Spleen (tissue), 11 donors: ENCODE results near the gene DNAH17. TPM values are rescaled to one million over a fixed set of nuclear protein-coding genes. Genes with fewer than 3 reads are reported as not detected.

ENCODE experiments used
- DNase-seq: peaks from one replicate; pipeline ENCODE4 v3.0.0-alpha.2; 2020
- H3K27ac ChIP-seq, 8 donors: fragments of 200-600 bp; sonication (generic) in 7 of 8; 1 replicate in 4 of 8; 2 replicates in 4 of 8; pipeline versions ENCODE4 v1.5.0 to v1.8.0; 2016 to 2021; ENCODE audit warnings: inconsistent platforms in 4 of 8, mild to moderate bottlenecking in 4 of 8, moderate library complexity in 1 of 8
- H3K27me3 ChIP-seq, 7 donors: fragments of 200-600 bp; sonication (generic) in 6 of 7; replicated peaks in 1 of 7; 1 replicate in 4 of 7; 2 replicates in 3 of 7; pipeline versions ENCODE4 v1.5.0 to v1.8.0; 2016 to 2021; ENCODE audit warnings: inconsistent platforms in 3 of 7, mild to moderate bottlenecking in 1 of 7
- H3K36me3 ChIP-seq, 6 donors: fragments of 200-600 bp; sonication (generic) in 5 of 6; 1 replicate in 4 of 6; 2 replicates in 2 of 6; pipeline versions ENCODE4 v1.5.0 to v1.8.0; 2016 to 2021; ENCODE audit warnings: inconsistent platforms in 2 of 6
- H3K4me1 ChIP-seq, 6 donors: fragments of 200-600 bp; sonication (generic) in 5 of 6; 1 replicate in 3 of 6; 2 replicates in 3 of 6; pipeline versions ENCODE4 v1.5.0 to v1.8.0; 2016 to 2021; ENCODE audit warnings: inconsistent platforms in 3 of 6
- H3K4me3 ChIP-seq, 8 donors: fragments of 200-600 bp; sonication (generic) in 7 of 8; 1 replicate in 4 of 8; 2 replicates in 4 of 8; pipeline versions ENCODE4 v1.5.0 to v1.8.0; 2016 to 2021; ENCODE audit warnings: inconsistent platforms in 4 of 8, mild to moderate bottlenecking in 4 of 8, moderate library complexity in 2 of 8
- H3K9me3 ChIP-seq, 8 donors: fragments of 200-600 bp; sonication (generic) in 7 of 8; 1 replicate in 4 of 8; 2 replicates in 4 of 8; pipeline versions ENCODE4 v1.5.0 to v1.8.0; 2016 to 2021; ENCODE audit warnings: inconsistent platforms in 4 of 8
- CTCF ChIP-seq, 11 experiments: fragments of 200-600 bp in 7 of 11; fragments of 450-650 bp in 4 of 11; sonication (generic) in 4 of 11; IDR thresholded peaks in 8 of 11; conservative IDR thresholded peaks in 3 of 11; 1 replicate in 7 of 11; 2 replicates in 4 of 11; pipeline versions ENCODE4 v1.4.0 to v1.8.0; 2016 to 2021; ENCODE audit warnings: antibody characterized with exemption in 11 of 11, inconsistent platforms in 4 of 11, mild to moderate bottlenecking in 1 of 11
- POLR2A ChIP-seq, 3 donors: fragments of 450-650 bp; IDR thresholded peaks; one replicate each; pipeline ENCODE4 v1.5.1; 2017; ENCODE audit warnings: antibody characterized with exemption in 3 of 3, mild to moderate bottlenecking in 1 of 3
- POLR2AphosphoS5 ChIP-seq, 3 donors: sonication (generic); formaldehyde crosslinking; IDR thresholded peaks; one replicate each; pipeline ENCODE4 v1.5.1; 2017; ENCODE audit warnings: antibody characterized with exemption in 3 of 3
- WGBS, 5 donors: extraction: QIAGEN DNeasy Blood & Tissue Kit in 3 of 5; methylation state at CpG; one replicate each; pipeline versions ENCODE4 v1.1.5 to v1.1.7; 2013 to 2018; 5-methylcytosine and 5-hydroxymethylcytosine counted together
- intact Hi-C: fragments of 100-400 bp; cut with DNase I; formaldehyde crosslinking; loops from one replicate; pipeline ENCODE4 v1.15.0; 2023; ENCODE audit warnings: low total_unique reads
- polyA plus RNA-seq, 3 donors: library from polyadenylated mRNA; stranded (reverse); fragments of 200-250 nt; gene quantifications; one replicate each; pipeline ENCODE4 v1.2.1, GENCODE V29; 2013
- total RNA-seq, 7 donors: library from RNA; depleted of rRNA in 3 of 7; stranded (reverse); fragments of >200 nt in 3 of 7; fragmentation: NEBNext Ultra II Directional in 4 of 7; extraction: Animal tissue kit (Norgen Biotek cat#: 25700) in 4 of 7; gene quantifications; one replicate each; pipeline versions ENCODE4 v1.1.0 to v1.2.1, GENCODE V29; 2016 to 2021
- donor health status: healthy with polysubstance abuse.
- donor health status: DM: no; HTN: no; CAD: no; lungs with moderate emphysema.
- donor health status: DM: no; HTN: no; CAD: no.
- donor health status: Bipolar disorder and iron deficiency.
- donor health status: healthy.
- donor health status: DM: no; HTN: no; CAD: no.
- donor health status: DM: yes; HTN: yes; CAD: no.

The DNAH17 gene
- total and polyA plus RNA-seq, 10 donors = 0.06 to 1.0 (median 0.72) TPM; not detected in 1

GRCh38 chr17:78426293-78426879, 150.8 kb downstream of the DNAH17 start:
- H3K36me3 ChIP-seq = peaks cover 0 to 97% (median 80%) of the 10 kb centered on the region in 6 donors
- peak; percentile 12 to 77 (median 31) for TF ChIP-seq POLR2AphosphoS5 (IDR thresholded peaks at IDR 0.05)
- no peak for TF ChIP-seq CTCF (IDR thresholded peaks at IDR 0.05 in 8 of 11, conservative IDR thresholded peaks at IDR 0.05 in 3 of 11)
- TF ChIP-seq POLR2A (IDR thresholded peaks at IDR 0.05) = no peak
- intact Hi-C loops = loop anchor here (5.0 kb wide), 1 partner anchor 139 kb away; no protein-coding TSS in a partner anchor
- H3K27ac ChIP-seq = peak overlapping the region in 1 of 8 donors; percentile 0
- H3K27me3 ChIP-seq = no peaks in the 10 kb centered on the region
- no peak overlapping the region for H3K4me3 ChIP-seq
- 91 to 95% (median 94%) methylated on average over 13 to 22 of the region's 22 CpGs for WGBS, 5 donors
- no peak for DNase-seq
- no peaks in the 10 kb centered on the region for H3K9me3 ChIP-seq
- peaks cover 0 to 48% (median 26%) of the 10 kb centered on the region in 6 donors for H3K4me1 ChIP-seq

DNA sequence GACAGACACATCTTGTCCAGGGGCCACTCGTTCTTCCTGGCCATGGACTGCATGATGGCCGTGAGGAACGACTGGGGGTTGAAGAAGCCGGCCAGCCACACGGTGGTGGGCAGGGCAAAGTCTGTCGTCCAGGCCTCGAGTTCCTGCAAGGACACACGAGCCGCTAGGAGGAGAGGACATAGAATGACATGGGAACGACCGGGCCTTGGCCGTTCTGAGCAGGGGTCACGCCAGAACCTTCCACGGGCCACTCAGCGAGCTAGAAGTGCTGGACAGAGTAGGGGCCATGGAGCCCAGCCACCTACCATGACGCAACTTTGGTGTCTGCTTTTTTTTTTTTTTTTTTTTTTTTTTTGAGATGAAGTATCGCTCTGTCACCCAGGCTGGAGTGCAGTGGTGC, 151.8 kb downstream of the DNAH17 start:
- Histone ChIP-seq H3K4me1 (peaks cover 0 to 57% (median 30%) of the 10 kb centered on the region in 6 donors), H3K27ac (peak overlapping the region in 5 of 8 donors; percentile 15 to 62 (median 59)), H3K36me3 (peaks cover 0 to 100% (median 88%) of the 10 kb centered on the region in 6 donors), H3K27me3 (no peaks in the 10 kb centered on the region), H3K4me3 (no peak overlapping the region), H3K9me3 (no peaks in the 10 kb centered on the region)
- WGBS, 5 donors = 82 to 93% (median 86%) methylated on average over 16 to 17 of the region's 17 CpGs
- TF ChIP-seq POLR2AphosphoS5 (IDR thresholded peaks at IDR 0.05) = peak; percentile 8 to 80 (median 26)
- no peak for TF ChIP-seq POLR2A (IDR thresholded peaks at IDR 0.05)
- intact Hi-C loops = loop anchor here (5.0 kb wide), 1 partner anchor 138 kb away; no protein-coding TSS in a partner anchor
- no peak for DNase-seq

DNA sequence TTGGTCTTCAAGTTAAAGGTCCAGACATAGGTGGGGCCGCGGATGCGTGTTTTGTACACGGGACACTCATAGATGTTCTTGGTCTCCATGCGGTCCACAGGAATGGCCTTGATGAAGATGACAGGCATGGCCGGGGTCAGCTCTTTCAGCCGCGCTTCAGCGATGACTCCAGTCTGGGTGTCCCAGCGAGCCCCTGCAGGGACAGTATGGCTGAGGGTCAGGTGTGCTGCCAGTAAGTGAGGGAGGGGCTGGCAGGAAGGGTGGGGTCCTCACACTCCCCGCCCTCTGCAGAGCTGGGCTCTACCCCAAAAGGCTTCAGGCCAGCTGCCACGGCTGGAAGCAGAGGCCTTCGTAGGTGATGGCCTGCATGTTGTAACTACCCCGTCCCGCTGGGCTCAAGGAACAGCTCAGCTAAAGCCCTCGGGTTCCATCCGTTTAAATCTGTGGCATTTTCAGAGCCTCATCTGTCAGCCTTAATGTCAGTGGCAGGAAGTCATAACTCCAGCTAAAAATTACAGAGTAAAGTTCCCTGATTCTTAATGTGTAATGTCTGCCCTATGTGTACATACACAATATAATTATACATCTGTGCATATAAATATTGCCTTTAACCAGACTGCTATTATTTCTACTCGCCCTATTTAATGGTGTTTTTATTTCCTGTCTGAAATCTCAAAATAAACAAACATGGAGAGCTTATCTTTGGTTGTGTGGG, 153.1 kb downstream of the DNAH17 start:
- Histone ChIP-seq H3K9me3 (no peaks in the 10 kb centered on the region), H3K4me3 (no peak overlapping the region), H3K36me3 (peaks cover 2 to 100% (median 91%) of the 10 kb centered on the region in 6 donors), H3K27me3 (no peaks in the 10 kb centered on the region), H3K4me1 (peaks cover 0 to 71% (median 39%) of the 10 kb centered on the region in 6 donors), H3K27ac (peak overlapping the region in 5 of 8 donors; percentile 22 to 62 (median 59))
- no peak for DNase-seq
- TF ChIP-seq CTCF (IDR thresholded peaks at IDR 0.05 in 8 of 11, conservative IDR thresholded peaks at IDR 0.05 in 3 of 11) (no peak), POLR2A (IDR thresholded peaks at IDR 0.05) (no peak), POLR2AphosphoS5 (IDR thresholded peaks at IDR 0.05) (peak; percentile 23 to 65 (median 41))
- 75 to 85% (median 79%) methylated on average over 18 of the region's 18 CpGs for WGBS, 5 donors
- intact Hi-C loops = no loop called here

GRCh38 chr17:78422872-78423588, 154.2 kb downstream of the DNAH17 start:
- TF ChIP-seq POLR2A (IDR thresholded peaks at IDR 0.05) (no peak), CTCF (IDR thresholded peaks at IDR 0.05 in 8 of 11, conservative IDR thresholded peaks at IDR 0.05 in 3 of 11) (no peak), POLR2AphosphoS5 (IDR thresholded peaks at IDR 0.05) (peak in 1 of 3 donors; percentile 54)
- 84 to 91% (median 87%) methylated on average over 20 of the region's 20 CpGs for WGBS, 5 donors
- H3K4me1 ChIP-seq = peaks cover 6 to 81% (median 48%) of the 10 kb centered on the region in 6 donors
- H3K27me3 ChIP-seq = no peaks in the 10 kb centered on the region
- DNase-seq = no peak
- H3K9me3 ChIP-seq = no peaks in the 10 kb centered on the region
- H3K36me3 ChIP-seq = peaks cover 2 to 99% (median 80%) of the 10 kb centered on the region in 6 donors
- H3K27ac ChIP-seq = peak overlapping the region in 4 of 8 donors; percentile 59 to 93 (median 62)
- intact Hi-C loops = no loop called here
- H3K4me3 ChIP-seq = no peak overlapping the region
